LNCAP (cell line): Measurements from ENCODE around the gene DNAJB8.
A peak's percentile ranks its signal among the peaks of the same experiment; 100 is the strongest.

ENCODE experiments used
- CTCF ChIP-seq: fragments of 450-650 bp; IDR thresholded peaks from 2 replicates; pipeline ENCODE4 v1.5.1; 2017; ENCODE audit warnings: mild to moderate bottlenecking

Gene DNAJB8

GRCh38 chr3:128445357-128445756 is 21.3 kb downstream of the DNAJB8 start:
- TF ChIP-seq CTCF, result no peak

DNA sequence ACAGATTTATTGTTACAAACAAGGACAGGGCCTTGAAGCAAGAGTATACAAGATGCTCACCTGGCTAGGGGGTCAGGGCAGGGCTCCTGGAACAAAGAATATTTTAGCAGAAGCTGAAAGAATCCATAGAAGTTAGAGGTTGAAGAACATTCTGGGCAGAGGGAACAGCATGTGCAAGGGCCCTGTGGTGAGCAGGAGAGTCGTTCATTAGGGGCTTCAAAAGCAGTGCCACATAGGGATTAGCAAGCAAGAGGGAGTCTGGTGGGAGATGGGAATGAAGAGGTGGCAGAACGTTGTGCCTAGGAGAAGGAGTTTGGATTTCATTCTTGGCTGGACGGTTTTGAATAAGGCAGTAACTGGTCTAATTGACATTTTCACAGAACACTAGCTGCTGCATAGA is 22.9 kb downstream of the DNAJB8 start:
- no peak for TF ChIP-seq CTCF

GRCh38 chr3:128442949-128443348 is 23.7 kb downstream of the DNAJB8 start:
- no peak for TF ChIP-seq CTCF

DNA sequence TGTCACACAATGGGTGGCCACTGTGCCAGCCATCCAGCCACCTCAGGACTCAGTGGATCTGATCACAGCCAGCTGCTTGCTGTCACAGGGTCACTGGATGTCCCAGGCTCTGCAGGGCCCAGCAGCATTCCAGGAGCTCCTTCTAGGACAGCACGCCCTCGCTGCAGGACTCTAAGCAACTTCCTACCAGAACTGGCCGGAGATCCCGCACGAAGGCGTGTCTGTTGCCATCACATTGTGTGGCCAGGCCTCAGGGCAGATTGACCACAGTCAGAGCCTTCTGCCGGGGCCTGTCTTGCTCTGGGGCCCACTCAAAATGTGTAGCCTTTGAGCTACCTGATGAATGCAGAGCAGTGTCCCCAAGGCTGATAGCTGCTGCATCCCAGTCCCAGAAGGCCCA is 24.6 kb downstream of the DNAJB8 start:
- no peak for TF ChIP-seq CTCF

- TF ChIP-seq CTCF, result no peak
These were observed 27.5 kb downstream of the DNAJB8 start for GRCh38 chr3:128439226-128439625.

DNA sequence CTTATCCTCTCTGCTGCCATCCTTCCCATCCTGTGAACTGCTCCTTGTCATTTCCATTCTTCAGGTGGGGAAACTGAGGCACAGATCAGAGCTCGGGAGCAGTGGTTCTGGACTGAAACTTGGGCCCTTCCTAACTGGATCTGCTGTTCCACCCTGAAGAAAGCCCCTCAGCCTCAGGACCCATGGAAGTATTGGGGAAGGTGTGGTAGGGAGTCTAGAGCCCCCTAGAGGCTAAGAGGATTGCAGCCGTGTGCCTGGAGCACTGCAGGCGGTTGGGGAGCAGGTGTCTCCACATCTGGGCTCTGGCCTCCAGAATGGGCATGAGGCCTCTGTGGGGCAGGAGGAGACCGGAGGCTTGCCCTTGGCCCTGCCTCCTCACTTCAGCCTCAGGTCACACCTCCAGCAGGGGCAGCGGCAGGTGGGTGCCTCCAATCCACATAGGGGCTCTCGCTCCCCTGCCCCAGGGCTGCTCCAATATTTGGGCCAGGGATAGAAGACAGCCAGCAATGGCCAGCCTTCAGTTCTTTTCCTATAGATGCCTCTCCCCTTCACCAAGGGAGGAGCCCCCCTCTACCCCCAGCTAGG is 28.1 kb downstream of the DNAJB8 start:
- TF ChIP-seq CTCF, result peak; percentile 44; the same call in 1 of the 2 replicates

- no peak for TF ChIP-seq CTCF
These were observed 30.5 kb downstream of the DNAJB8 start for GRCh38 chr3:128436214-128436613.

DNA sequence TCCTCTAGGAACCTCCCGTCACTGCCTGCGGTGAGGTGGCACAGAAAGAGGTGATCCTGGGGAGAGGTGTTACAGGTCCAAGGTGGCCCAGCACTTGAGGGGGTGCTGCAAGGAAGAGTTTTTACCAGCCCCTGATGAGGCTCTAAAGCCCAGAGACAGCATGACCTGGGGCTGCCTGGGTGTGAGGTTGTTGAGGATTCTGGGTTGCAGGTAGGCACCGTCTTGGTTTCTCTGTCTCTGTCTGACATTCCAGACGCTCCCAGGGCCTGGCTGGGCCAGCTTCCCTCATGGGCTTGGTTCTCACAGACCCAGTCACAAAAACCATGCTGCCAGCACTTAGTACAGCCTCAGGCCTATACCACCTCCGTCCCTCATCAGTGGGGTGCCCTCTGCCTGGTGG is 31.1 kb downstream of the DNAJB8 start:
- TF ChIP-seq CTCF, result no peak
